ENCODE data around the gene MORN1.

- TF ChIP-seq CTCF (IDR thresholded peaks at IDR 0.05): no peak
- TF ChIP-seq POLR2A (IDR thresholded peaks at IDR 0.05): no peak
These were observed 42.7 kb downstream of the MORN1 start for GRCh38 chr1:2348346-2349325.

All from right lobe of liver (tissue), 4 donors.